K562 (cell line): ENCODE data around the gene CYRIA. TPM values are rescaled to one million over a fixed set of nuclear protein-coding genes. Genes with fewer than 3 reads are reported as not detected.

ENCODE experiments used
- ARHGAP35 ChIP-seq: fragments of 450-650 bp; IDR thresholded peaks from 2 replicates; pipeline ENCODE4 v1.6.1; 2018; ENCODE audit not compliant: partially characterized antibody
- CBX2 ChIP-seq: fragments of 200-600 bp; sonication (generic); IDR thresholded peaks from one replicate; pipeline ENCODE4 v1.6.1; 2012; ENCODE audit warnings: mild to moderate bottlenecking, low read length, inconsistent platforms; ENCODE audit not compliant: insufficient read depth, poor library complexity, severe bottlenecking
- DMBX1 ChIP-seq: fragments of 250-450 bp; sonication (Bioruptor Pico); IDR thresholded peaks from 2 replicates; pipeline ENCODE4 v1.8.0; 2022; ENCODE audit warnings: inconsistent platforms, mild to moderate bottlenecking, moderate library complexity, borderline replicate concordance
- ELK1 ChIP-seq: sonication (generic); formaldehyde crosslinking; IDR thresholded peaks from 2 replicates; pipeline ENCODE4 v1.8.1; 2022; ENCODE audit warnings: missing genetic modification reagents
- EP400 ChIP-seq: fragments of 450-650 bp; IDR thresholded peaks from 2 replicates; pipeline ENCODE4 v1.6.1; 2017; ENCODE audit warnings: antibody characterized with exemption, mild to moderate bottlenecking, moderate library complexity
- KLF1 ChIP-seq: fragments of 450-650 bp; IDR thresholded peaks from 2 replicates; pipeline ENCODE4 v1.6.1; 2016; ENCODE audit warnings: missing genetic modification characterization, missing compliant biosample characterization
- KLF13 ChIP-seq: fragments of 450-650 bp; IDR thresholded peaks from 2 replicates; pipeline ENCODE4 v1.6.1; 2016; ENCODE audit warnings: missing genetic modification characterization, low read depth, mild to moderate bottlenecking, missing compliant biosample characterization, moderate library complexity, borderline replicate concordance
- MED1 ChIP-seq: sonication (generic); formaldehyde crosslinking; IDR thresholded peaks from 2 replicates; pipeline ENCODE4 v1.8.1; 2023; ENCODE audit warnings: missing genetic modification reagents, borderline replicate concordance
- MEIS2 ChIP-seq: fragments of 450-650 bp; IDR thresholded peaks from 2 replicates; pipeline ENCODE4 v1.6.1; 2014; ENCODE audit warnings: mild to moderate bottlenecking; ENCODE audit not compliant: partially characterized antibody
- MTA3 ChIP-seq: fragments of 450-650 bp; formaldehyde crosslinking; IDR thresholded peaks from 2 replicates; pipeline ENCODE4 v1.6.1; 2017; ENCODE audit warnings: mild to moderate bottlenecking, borderline replicate concordance
- NEUROD1 ChIP-seq: fragments of 150-350 bp; IDR thresholded peaks from 2 replicates; pipeline ENCODE4 v1.6.1; 2014; ENCODE audit warnings: borderline replicate concordance, low read length, low read depth; ENCODE audit not compliant: partially characterized antibody
- POLR2H ChIP-seq: IDR thresholded peaks from 2 replicates; pipeline ENCODE4 v1.6.1; 2016; ENCODE audit warnings: missing genetic modification characterization, low read depth, mild to moderate bottlenecking, control low read depth, missing compliant biosample characterization, moderate library complexity
- RAD21 ChIP-seq, 2 experiments: fragments of 250-450 bp in 1 of 2; fragments of 450-650 bp in 1 of 2; sonication (Bioruptor Pico) in 1 of 2; formaldehyde crosslinking in 1 of 2; IDR thresholded peaks in 1 of 2; conservative IDR thresholded peaks in 1 of 2; 2 replicates each; pipeline versions ENCODE4 v1.4.0 to v1.8.0; 2020 to 2022; ENCODE audit warnings: mild to moderate bottlenecking in 2 of 2, moderate library complexity in 1 of 2
- RBM25 ChIP-seq: fragments of 200-400 bp; formaldehyde crosslinking; IDR thresholded peaks from 2 replicates; pipeline ENCODE4 v1.6.1; 2018; ENCODE audit warnings: low read length, low read depth, moderate library complexity; ENCODE audit not compliant: severe bottlenecking
- RNF2 ChIP-seq: sonication (generic); IDR thresholded peaks from 2 replicates; pipeline ENCODE4 v1.6.1; 2016
- YY1 ChIP-seq, 3 experiments: IDR thresholded peaks; 2 replicates each; pipeline ENCODE4 v1.6.1; 2011; ENCODE audit warnings: low read length in 2 of 3, mild to moderate bottlenecking in 2 of 3, moderate library complexity in 2 of 3, borderline replicate concordance in 1 of 3, control low read depth in 1 of 3, low read depth in 1 of 3; ENCODE audit not compliant: insufficient read depth in 3 of 3, insufficient replicate concordance in 2 of 3, control insufficient read depth in 1 of 3, insufficient read length in 1 of 3; ENCODE audit errors: extremely low read depth in 1 of 3
- ZFP91 ChIP-seq: sonication (generic); formaldehyde crosslinking; IDR thresholded peaks from 2 replicates; pipeline ENCODE4 v1.8.0; 2022; ENCODE audit warnings: mild to moderate bottlenecking, missing genetic modification reagents
- ZFPM2 ChIP-seq: fragments of 250-450 bp; sonication (Bioruptor Pico); IDR thresholded peaks from 2 replicates; pipeline ENCODE4 v1.5.1; 2022; ENCODE audit warnings: mild to moderate bottlenecking
- ZKSCAN1 ChIP-seq: fragments of 150-350 bp; IDR thresholded peaks from 2 replicates; pipeline ENCODE4 v1.6.1; 2016; ENCODE audit warnings: low read depth, low read length
- ZNF134 ChIP-seq: fragments of 250-450 bp; sonication (Bioruptor Pico); conservative IDR thresholded peaks from 2 replicates; pipeline ENCODE4 v1.4.0; 2020
- ZNF212 ChIP-seq: fragments of 450-650 bp; formaldehyde crosslinking; IDR thresholded peaks from 2 replicates; pipeline ENCODE4 v1.4.0; 2020; ENCODE audit warnings: mild to moderate bottlenecking
- ZNF398 ChIP-seq: fragments of 250-450 bp; sonication (Bioruptor Pico); IDR thresholded peaks from 2 replicates; pipeline ENCODE4 v1.8.0; 2021; ENCODE audit warnings: moderate library complexity, mild to moderate bottlenecking, inconsistent platforms
- ZNF778 ChIP-seq: fragments of 450-650 bp; formaldehyde crosslinking; IDR thresholded peaks from 2 replicates; pipeline ENCODE4 v1.4.0; 2020; ENCODE audit warnings: mild to moderate bottlenecking, moderate library complexity
- polyA plus RNA-seq, 8 experiments: library from polyadenylated mRNA; depleted of rRNA in 4 of 8; stranded (reverse) in 5 of 8; unstranded in 3 of 8; fragments of >200 nt; fragmentation: Nextera tagmentation in 2 of 8; fragmentation: Illumina TruSeq in 1 of 8; extraction: Ambion mirVana in 2 of 8; extraction: Trizol in 1 of 8; gene quantifications; 2 replicates each; pipeline versions ENCODE4 v1.2.1 to v1.2.3, GENCODE V29; 2011 to 2014; ENCODE audit warnings: inconsistent platforms in 1 of 8, missing spikeins in 1 of 8
- total RNA-seq, 7 experiments: library from RNA; depleted of rRNA in 6 of 7; stranded (reverse); fragments of >200 nt in 6 of 7; fragmentation: Illumina TruSeq in 2 of 7; extraction: Trizol in 2 of 7; gene quantifications; 2 replicates each; pipeline versions ENCODE4 v1.2.1 to v1.2.3, GENCODE V29; 2011 to 2021; ENCODE audit warnings: low replicate concordance in 1 of 7

The CYRIA gene
- total and polyA plus RNA-seq, 9 of the 15 experiments (the other 6 are each of a cell fraction or from before 2014, with no cell fraction given): 0.84 to 5.6 (median 3.0) TPM

GRCh38 chr2:16645775-16646559, 19.7 kb downstream of the CYRIA start (continued):
- no peak for TF ChIP-seq MTA3
- peak; percentile 35; the same call in 1 of the 2 replicates for TF ChIP-seq EP400
- no peak for TF ChIP-seq CBX2
- TF ChIP-seq KLF13 (tag): no peak
- TF ChIP-seq ELK1 (CRISPR knock-in tag): no peak
- no peak for TF ChIP-seq KLF1
- peak; percentile 83 for TF ChIP-seq MEIS2
- no peak for TF ChIP-seq NEUROD1
- no peak for TF ChIP-seq ARHGAP35
- no peak for TF ChIP-seq ZNF778 (CRISPR knock-in tag)
- TF ChIP-seq ZNF134 (CRISPR knock-in tag): 0 out of 2 replicates have a peak, but pooled peaks have one; percentile 34
- no peak for TF ChIP-seq ZNF212 (CRISPR knock-in tag)
- no peak for TF ChIP-seq ZKSCAN1
- 0 out of 2 replicates have a peak, but pooled peaks have one; percentile 22 for TF ChIP-seq DMBX1 (CRISPR knock-in tag)
- TF ChIP-seq ZNF398 (CRISPR knock-in tag): no peak
- TF ChIP-seq ZFPM2 (CRISPR knock-in tag): no peak
- no peak for TF ChIP-seq RBM25
- TF ChIP-seq RNF2: no peak
- TF ChIP-seq ZFP91 (CRISPR knock-in tag): no peak
- no peak for TF ChIP-seq YY1 (IDR thresholded peaks at IDR 0.05; ENCODE audit: borderline replicate concordance in 1 of 3, control insufficient read depth in 1 of 3, extremely low read depth in 1 of 3, insufficient read depth in 3 of 3, insufficient read length in 1 of 3, insufficient replicate concordance in 2 of 3, low read depth in 1 of 3, low read length in 2 of 3)
- TF ChIP-seq POLR2H (tag): no peak
- TF ChIP-seq MED1 (CRISPR knock-in tag): no peak
- no peak; a peak in 1 of 4 replicates for TF ChIP-seq RAD21 (CRISPR knock-in tag; conservative IDR thresholded peaks at IDR 0.05 in 1 of 2, IDR thresholded peaks at IDR 0.05 in 1 of 2)
